Left lung (tissue), 10 donors: Measurements from ENCODE around the gene EXOC4. TPM values are rescaled to one million over a fixed set of nuclear protein-coding genes. Genes with fewer than 3 reads are reported as not detected.

Source experiments
- ATAC-seq: fragments of 200-7000 bp; cut with Tn5 transposase; one replicate; pipeline ENCODE4 v1.9.1; 2020; ENCODE audit warnings: moderate library complexity
- DNase-seq, 4 donors: peaks; one replicate each; pipeline ENCODE4 v3.0.0-alpha.2; 2013 to 2020
- H3K27ac ChIP-seq, 2 donors: fragments of 200-600 bp; sonication (generic) in 1 of 2; one replicate each; pipeline versions ENCODE4 v1.5.0 to v1.8.0; 2020 to 2021
- H3K27me3 ChIP-seq, 2 donors: fragments of 200-600 bp; sonication (generic) in 1 of 2; one replicate each; pipeline versions ENCODE4 v1.5.0 to v1.8.0; 2020 to 2021
- H3K36me3 ChIP-seq, 2 donors: fragments of 200-600 bp; sonication (generic) in 1 of 2; one replicate each; pipeline versions ENCODE4 v1.5.0 to v1.8.0; 2020 to 2021
- H3K4me1 ChIP-seq, 2 donors: fragments of 200-600 bp; one replicate each; pipeline ENCODE4 v1.8.0; 2021
- H3K4me3 ChIP-seq, 2 donors: fragments of 200-600 bp; sonication (generic) in 1 of 2; one replicate each; pipeline versions ENCODE4 v1.5.0 to v1.8.0; 2020 to 2021; ENCODE audit warnings: mild to moderate bottlenecking in 1 of 2
- H3K9me3 ChIP-seq, 2 donors: fragments of 200-600 bp; sonication (generic) in 1 of 2; one replicate each; pipeline versions ENCODE4 v1.5.0 to v1.8.0; 2020 to 2021
- intact Hi-C, 2 donors: fragments of 100-400 bp; cut with DNase I; formaldehyde crosslinking; loops; one replicate each; pipeline versions ENCODE4 v1.11.2 to v1.14.2; 2022
- polyA plus RNA-seq, 6 donors: library from polyadenylated mRNA; unstranded; fragments of 120-200 nt; gene quantifications; one replicate each; pipeline ENCODE4 v1.2.1, GENCODE V29; 2013; ENCODE audit not compliant: insufficient read length in 6 of 6
- total RNA-seq, 2 donors: library from RNA; stranded (reverse); fragmentation: NEBNext Ultra II Directional; extraction: Animal tissue kit (Norgen Biotek cat#: 25700); gene quantifications; one replicate each; pipeline ENCODE4 v1.2.1, GENCODE V29; 2021
- TF ChIP-seq, protein P1 (sequence below), 2 donors: fragments of 200-600 bp; sonication (generic) in 1 of 2; IDR thresholded peaks; one replicate each; pipeline versions ENCODE4 v1.5.0 to v1.8.0; 2021; ENCODE audit warnings: antibody characterized with exemption in 2 of 2
- donor health status: DM: no; HTN: yes; CAD: no.
- donor health status: DM: no; HTN: no; CAD: no.

Gene EXOC4
- total and polyA plus RNA-seq, 8 donors = 52.5 to 79.4 (median 65.9) TPM

DNA sequence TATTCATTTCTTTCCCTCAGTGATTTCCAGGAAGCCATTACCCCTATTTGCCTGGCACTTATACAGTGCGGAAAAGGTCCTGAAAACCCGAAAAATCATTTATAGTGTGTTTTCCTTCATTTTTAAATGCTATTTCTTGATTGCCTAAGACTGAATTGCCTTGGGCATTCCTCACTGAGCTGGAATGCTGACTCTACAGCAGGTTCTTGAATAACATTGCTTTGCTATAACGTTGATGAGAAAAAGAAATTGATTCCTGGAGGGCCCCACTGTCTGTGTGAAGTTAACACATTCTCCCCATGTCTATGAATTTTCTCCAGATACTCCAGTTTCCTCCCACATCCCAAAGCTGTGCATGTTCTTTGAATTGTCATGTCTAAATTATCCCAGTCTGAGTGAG is 308.5 kb downstream of the EXOC4 start:
- intact Hi-C loops = no loop called here
- no peaks in the 10 kb centered on the region for H3K4me1 ChIP-seq
- DNase-seq (no peak), ATAC-seq (no peak)
- no peak overlapping the region for H3K27ac ChIP-seq
- no peak overlapping the region for H3K4me3 ChIP-seq
- no peaks in the 10 kb centered on the region for H3K36me3 ChIP-seq
- no peaks in the 10 kb centered on the region for H3K27me3 ChIP-seq
- no peaks in the 10 kb centered on the region for H3K9me3 ChIP-seq
- TF ChIP-seq, protein P1, sequence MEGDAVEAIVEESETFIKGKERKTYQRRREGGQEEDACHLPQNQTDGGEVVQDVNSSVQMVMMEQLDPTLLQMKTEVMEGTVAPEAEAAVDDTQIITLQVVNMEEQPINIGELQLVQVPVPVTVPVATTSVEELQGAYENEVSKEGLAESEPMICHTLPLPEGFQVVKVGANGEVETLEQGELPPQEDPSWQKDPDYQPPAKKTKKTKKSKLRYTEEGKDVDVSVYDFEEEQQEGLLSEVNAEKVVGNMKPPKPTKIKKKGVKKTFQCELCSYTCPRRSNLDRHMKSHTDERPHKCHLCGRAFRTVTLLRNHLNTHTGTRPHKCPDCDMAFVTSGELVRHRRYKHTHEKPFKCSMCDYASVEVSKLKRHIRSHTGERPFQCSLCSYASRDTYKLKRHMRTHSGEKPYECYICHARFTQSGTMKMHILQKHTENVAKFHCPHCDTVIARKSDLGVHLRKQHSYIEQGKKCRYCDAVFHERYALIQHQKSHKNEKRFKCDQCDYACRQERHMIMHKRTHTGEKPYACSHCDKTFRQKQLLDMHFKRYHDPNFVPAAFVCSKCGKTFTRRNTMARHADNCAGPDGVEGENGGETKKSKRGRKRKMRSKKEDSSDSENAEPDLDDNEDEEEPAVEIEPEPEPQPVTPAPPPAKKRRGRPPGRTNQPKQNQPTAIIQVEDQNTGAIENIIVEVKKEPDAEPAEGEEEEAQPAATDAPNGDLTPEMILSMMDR (IDR thresholded peaks at IDR 0.05) = no peak

GRCh38 chr7:133562621-133563020 is 309.7 kb downstream of the EXOC4 start:
- intact Hi-C loops = no loop called here
- TF ChIP-seq, protein P1 (IDR thresholded peaks at IDR 0.05) = no peak
- DNase-seq = no peak
- Histone ChIP-seq H3K36me3 (no peaks in the 10 kb centered on the region), H3K27me3 (no peaks in the 10 kb centered on the region), H3K9me3 (no peaks in the 10 kb centered on the region), H3K4me3 (no peak overlapping the region), H3K27ac (no peak overlapping the region), H3K4me1 (no peaks in the 10 kb centered on the region)
- ATAC-seq = no peak

DNA sequence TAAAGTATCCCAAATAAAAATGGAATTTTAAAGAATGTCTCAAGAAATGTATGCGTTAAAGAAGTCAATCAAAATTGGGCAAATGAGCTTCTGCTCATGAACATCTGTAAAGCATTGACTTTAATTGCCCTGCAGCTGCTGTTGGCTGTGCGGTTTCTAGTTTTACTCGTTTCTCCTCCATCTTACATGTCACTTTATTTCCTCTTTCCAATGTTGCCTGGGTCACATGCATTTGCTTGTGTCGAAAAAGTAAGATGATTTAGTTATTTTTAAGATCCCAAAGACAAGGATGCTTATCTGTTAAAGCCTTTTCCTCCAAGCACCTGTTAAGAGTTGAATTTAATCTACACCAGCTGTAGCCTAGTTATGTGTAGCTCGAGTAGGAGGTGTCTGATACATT is 310.4 kb downstream of the EXOC4 start:
- H3K27me3 ChIP-seq = no peaks in the 10 kb centered on the region
- intact Hi-C loops = no loop called here

GRCh38 chr7:133564484-133564883 is 311.6 kb downstream of the EXOC4 start:
- DNase-seq (no peak), ATAC-seq (no peak)
- no peak overlapping the region for H3K4me3 ChIP-seq
- H3K9me3 ChIP-seq = no peaks in the 10 kb centered on the region
- no peaks in the 10 kb centered on the region for H3K36me3 ChIP-seq
- TF ChIP-seq, protein P1 (IDR thresholded peaks at IDR 0.05) = no peak
- H3K27me3 ChIP-seq = no peaks in the 10 kb centered on the region
- no peaks in the 10 kb centered on the region for H3K4me1 ChIP-seq
- intact Hi-C loops = no loop called here
- H3K27ac ChIP-seq = no peak overlapping the region

More for the DNA sequence above, 310.4 kb downstream of the EXOC4 start:
- no peaks in the 10 kb centered on the region for H3K9me3 ChIP-seq
- H3K4me1 ChIP-seq = no peaks in the 10 kb centered on the region
- TF ChIP-seq, protein P1 (IDR thresholded peaks at IDR 0.05) = no peak
- H3K27ac ChIP-seq = no peak overlapping the region
- no peak for ATAC-seq
- H3K36me3 ChIP-seq = no peaks in the 10 kb centered on the region
- no peak overlapping the region for H3K4me3 ChIP-seq
- no peak for DNase-seq

- intact Hi-C loops = no loop called here
These were observed 315.7 kb downstream of the EXOC4 start for GRCh38 chr7:133568544-133568943.

More at GRCh38 chr7:133568544-133568943, 315.7 kb downstream of the EXOC4 start:
- H3K4me1 ChIP-seq = no peaks in the 10 kb centered on the region
- H3K27me3 ChIP-seq = no peaks in the 10 kb centered on the region
- ATAC-seq (no peak), DNase-seq (no peak)
- no peak overlapping the region for H3K4me3 ChIP-seq
- no peaks in the 10 kb centered on the region for H3K36me3 ChIP-seq
- H3K9me3 ChIP-seq = no peaks in the 10 kb centered on the region
- no peak overlapping the region for H3K27ac ChIP-seq
- TF ChIP-seq, protein P1 (IDR thresholded peaks at IDR 0.05) = no peak
